Activated T-cell treated with anti-CD3 and anti-CD28 coated beads, Interleukin-2, amount 50 U/mL, for 4 hours (primary cell): ENCODE data around the gene RAB4A. TPM values are rescaled to one million over a fixed set of nuclear protein-coding genes. Genes with fewer than 3 reads are reported as not detected.
A peak's percentile ranks its signal among the peaks of the same experiment; 100 is the strongest.

Experiments
- ATAC-seq, 2 donors: fragments of 200-7000 bp; cut with Tn5 transposase; one replicate each; pipeline ENCODE4 v1.10.0; 2021
- DNase-seq: peaks from one replicate; pipeline ENCODE4 v3.0.0-alpha.2; 2020
- H3K27me3 Mint-ChIP-seq: one replicate; pipeline ENCODE4 v1.8.0; 2021; ENCODE audit warnings: low read depth, mixed read lengths
- H3K36me3 Mint-ChIP-seq: one replicate; pipeline ENCODE4 v1.8.0; 2022; ENCODE audit warnings: mixed read lengths; ENCODE audit not compliant: insufficient read depth
- H3K4me1 Mint-ChIP-seq: one replicate; pipeline ENCODE4 v1.8.0; 2021; ENCODE audit warnings: low read depth, mixed read lengths
- H3K4me3 Mint-ChIP-seq: one replicate; pipeline ENCODE4 v1.8.0; 2021; ENCODE audit warnings: mild to moderate bottlenecking, moderate library complexity, mixed read lengths
- H3K9me3 Mint-ChIP-seq: one replicate; pipeline ENCODE4 v1.8.0; 2021; ENCODE audit warnings: mixed read lengths
- total RNA-seq, 3 donors: library from RNA; stranded (reverse); gene quantifications; one replicate each; pipeline ENCODE4 v1.2.1, GENCODE V29; 2021

The RAB4A gene
- total RNA-seq, 3 donors from 2014 or later, result 24.0 to 30.3 (median 25.6) TPM

DNA sequence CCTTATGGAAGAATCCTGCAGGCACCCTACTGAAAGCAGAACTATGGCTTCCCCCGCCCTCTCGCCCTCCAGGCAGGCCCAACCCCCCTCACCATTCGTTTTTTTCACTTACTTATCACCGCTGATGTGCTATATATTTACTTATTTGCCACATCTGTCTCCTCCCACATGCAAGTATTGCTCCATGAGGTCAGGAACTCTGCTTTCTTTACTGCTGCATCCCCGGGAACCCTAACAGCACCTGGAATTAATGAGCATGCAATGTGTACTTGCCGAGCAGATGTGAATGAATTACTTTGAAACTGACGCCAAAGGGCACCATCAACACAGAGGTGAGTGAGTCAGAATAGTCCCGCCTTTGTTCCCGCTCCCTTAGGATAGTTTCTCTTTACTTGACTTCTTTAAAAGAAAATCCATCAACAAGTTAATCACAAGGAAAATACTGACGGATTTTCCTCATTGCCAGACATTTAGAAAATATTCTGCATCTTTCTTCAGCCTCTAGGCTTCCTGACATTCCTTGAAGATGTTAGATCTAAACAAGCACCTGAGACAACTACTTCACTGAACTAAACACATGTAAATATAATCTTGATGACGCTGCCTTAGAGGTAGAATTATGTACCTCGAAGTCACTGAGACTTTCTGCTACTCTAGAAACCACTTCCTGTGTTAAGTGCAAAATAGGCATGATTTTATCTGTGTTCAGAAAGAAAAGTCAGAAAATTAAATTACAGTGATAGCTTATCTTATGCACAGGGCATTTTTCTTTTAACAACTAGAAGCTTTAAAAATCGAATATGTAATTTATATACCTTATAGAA lies 17.5 kb upstream of the RAB4A start:
- Mint-ChIP-seq H3K36me3 (no peaks in the 10 kb centered on the region), H3K4me3 (peak overlapping the region; percentile 66), H3K27me3 (no peaks in the 10 kb centered on the region), H3K4me1 (peaks cover 67% of the 10 kb centered on the region), H3K9me3 (no peaks in the 10 kb centered on the region)
- ATAC-seq (peak; percentile 75 to 80), DNase-seq (no peak)

DNA sequence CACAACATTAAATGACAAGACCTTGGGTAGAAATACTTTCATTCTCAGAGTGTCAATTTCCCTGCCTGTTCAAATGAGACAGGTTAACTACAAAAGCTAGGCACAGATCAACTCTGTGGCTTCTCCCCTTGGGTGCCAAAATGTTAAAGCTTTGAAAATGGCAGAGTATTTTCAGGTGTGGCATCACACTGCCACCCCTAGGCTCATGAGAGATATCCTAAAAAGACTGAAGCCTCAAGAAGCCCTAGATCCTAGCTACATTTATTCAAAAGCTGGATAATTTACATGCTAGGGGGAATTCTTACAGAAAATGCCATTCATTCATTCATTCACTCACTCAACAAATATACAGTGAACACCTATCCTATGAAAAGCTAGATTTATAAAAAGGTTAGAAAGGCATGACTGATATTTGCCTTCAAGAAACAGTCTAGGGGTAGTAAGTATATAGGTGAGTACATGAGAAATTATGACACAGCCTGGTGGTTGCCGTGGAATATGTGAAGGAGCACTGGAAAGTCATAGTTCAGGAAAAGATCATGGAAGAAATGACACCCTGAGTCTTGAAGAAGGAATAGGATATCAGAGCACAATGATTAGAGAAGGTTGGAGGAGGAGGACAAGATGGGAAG lies 15.9 kb upstream of the RAB4A start:
- Mint-ChIP-seq H3K9me3 (no peaks in the 10 kb centered on the region), H3K27me3 (no peaks in the 10 kb centered on the region), H3K4me3 (peak overlapping the region; percentile 40), H3K4me1 (peaks cover 59% of the 10 kb centered on the region), H3K36me3 (no peaks in the 10 kb centered on the region)
- DNase-seq (no peak), ATAC-seq (no peak)

DNA sequence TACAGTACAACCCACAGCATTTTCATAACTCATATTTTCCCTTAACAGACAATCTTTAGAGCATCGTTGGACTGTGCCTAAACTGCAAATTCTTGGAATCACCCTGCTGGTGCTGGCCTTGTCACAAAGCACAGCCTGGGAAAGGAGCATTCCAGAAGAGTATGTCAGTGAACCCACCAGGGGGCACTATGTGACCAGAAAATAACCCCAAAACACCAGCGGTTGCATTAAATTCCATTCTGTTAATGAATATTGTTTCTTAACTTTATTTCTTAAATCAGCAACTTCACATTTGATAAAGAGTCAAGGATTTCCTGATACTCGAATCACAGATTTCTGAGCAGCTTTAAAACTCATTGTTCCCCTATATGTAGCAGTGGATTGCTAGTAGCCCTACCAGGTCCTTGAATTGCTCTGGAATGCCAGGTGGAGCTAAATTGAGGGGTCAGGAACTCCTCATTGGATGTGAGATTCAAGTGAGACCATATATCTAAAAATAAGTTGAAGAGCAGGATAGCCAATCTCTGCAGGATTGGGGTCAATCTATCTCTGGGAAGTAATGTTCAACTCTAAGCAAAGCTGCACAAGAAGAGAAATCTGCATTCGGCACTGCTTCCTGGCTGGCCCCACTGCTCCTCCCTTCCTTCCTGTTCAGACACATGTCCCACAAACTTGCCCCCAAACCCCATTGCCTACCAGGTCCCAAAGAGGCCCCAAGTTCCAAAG lies 12.7 kb upstream of the RAB4A start:
- peaks cover 33% of the 10 kb centered on the region for H3K4me1 Mint-ChIP-seq

DNA sequence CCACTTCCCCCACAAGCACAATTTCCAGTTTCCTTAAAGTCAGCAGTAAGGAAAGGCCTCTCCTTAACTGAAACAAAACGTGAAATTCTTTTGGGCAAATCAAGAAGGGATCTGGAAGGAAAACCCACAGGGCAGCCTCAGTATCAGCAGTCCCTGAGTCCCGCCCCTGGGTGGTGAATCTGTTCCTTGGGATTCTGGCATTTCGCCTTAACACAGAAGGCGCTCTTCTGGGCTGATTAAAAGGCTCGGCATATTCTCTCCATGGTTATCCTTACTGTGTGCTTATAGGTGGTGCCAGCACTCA lies 12.2 kb upstream of the RAB4A start:
- ATAC-seq (no peak), DNase-seq (no peak)
- Mint-ChIP-seq H3K9me3 (no peaks in the 10 kb centered on the region), H3K4me3 (no peak overlapping the region), H3K36me3 (no peaks in the 10 kb centered on the region), H3K27me3 (no peaks in the 10 kb centered on the region), H3K4me1 (peaks cover 28% of the 10 kb centered on the region)

More for the DNA sequence above, 12.7 kb upstream of the RAB4A start:
- DNase-seq (peak; percentile 62), ATAC-seq (peak in 1 of 2 donors; percentile 56)
- Mint-ChIP-seq H3K27me3 (no peaks in the 10 kb centered on the region), H3K36me3 (no peaks in the 10 kb centered on the region), H3K9me3 (no peaks in the 10 kb centered on the region), H3K4me3 (no peak overlapping the region)

DNA sequence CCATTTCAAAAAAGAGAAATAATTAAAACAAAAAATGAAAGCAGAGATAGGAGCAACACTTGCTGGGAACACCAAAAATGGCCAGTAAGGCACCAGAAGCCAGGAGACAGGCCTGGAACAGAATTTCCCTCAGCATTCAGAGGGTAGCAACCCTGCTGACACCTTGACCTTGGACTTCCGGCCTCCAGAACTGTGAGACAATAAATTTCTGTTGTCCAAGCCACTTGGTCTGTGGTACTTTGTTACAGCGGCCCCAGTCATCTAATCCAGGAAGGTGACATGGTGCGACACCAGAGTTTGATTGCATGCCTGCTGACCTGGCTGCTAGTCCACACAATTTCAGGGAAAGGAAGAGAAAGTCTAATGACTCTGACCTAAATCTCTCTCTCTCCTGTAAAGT lies 10.6 kb upstream of the RAB4A start:
- Mint-ChIP-seq H3K36me3 (no peaks in the 10 kb centered on the region), H3K4me1 (peaks cover 19% of the 10 kb centered on the region), H3K9me3 (no peaks in the 10 kb centered on the region), H3K27me3 (no peaks in the 10 kb centered on the region), H3K4me3 (no peak overlapping the region)
- no peak for DNase-seq
- ATAC-seq, result no peak

DNA sequence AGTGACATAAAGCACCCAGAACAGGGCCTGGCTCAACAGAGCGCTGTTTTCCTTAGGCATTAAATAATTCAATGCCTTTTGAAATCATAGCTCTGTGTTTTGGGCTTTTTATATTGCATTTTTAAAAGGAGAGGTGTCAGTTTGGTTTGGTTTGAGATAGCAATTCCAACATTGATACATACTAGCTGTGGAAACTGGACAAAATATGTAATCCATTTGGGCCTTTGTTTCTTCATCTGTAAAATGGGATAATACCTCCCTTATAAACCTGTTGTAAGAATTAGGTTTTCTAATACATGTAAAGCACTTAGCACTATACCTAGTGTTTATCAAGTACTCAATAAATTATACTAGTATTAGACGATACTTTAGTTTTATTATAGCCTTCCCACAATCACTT lies 8.7 kb upstream of the RAB4A start:
- Mint-ChIP-seq H3K4me1 (peaks cover 16% of the 10 kb centered on the region), H3K36me3 (no peaks in the 10 kb centered on the region), H3K4me3 (no peak overlapping the region), H3K9me3 (no peaks in the 10 kb centered on the region), H3K27me3 (no peaks in the 10 kb centered on the region)
- DNase-seq, result no peak
- ATAC-seq, result no peak

DNA sequence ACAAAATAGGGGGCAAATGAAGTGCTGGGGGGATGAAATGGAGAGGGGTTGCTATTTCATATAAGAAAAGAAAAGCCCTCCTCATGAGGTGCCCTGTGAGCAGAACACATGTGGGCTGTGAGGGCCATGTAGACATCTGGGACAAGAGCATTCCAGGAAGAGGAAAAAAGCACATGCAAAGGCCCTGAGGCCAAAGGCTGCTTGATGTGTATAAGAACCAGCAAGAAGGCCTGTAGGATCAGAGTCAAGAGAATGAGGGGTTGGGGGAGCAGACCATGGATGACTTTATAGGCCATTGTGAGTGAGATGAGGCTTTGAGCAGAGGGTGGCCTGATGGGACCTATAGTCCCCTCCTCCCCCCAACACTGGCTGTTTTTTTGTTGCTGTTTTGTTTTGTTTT lies 7.7 kb upstream of the RAB4A start:
- H3K9me3 Mint-ChIP-seq, result no peaks in the 10 kb centered on the region
- H3K36me3 Mint-ChIP-seq, result no peaks in the 10 kb centered on the region
- no peaks in the 10 kb centered on the region for H3K27me3 Mint-ChIP-seq
- H3K4me1 Mint-ChIP-seq, result peaks cover 10% of the 10 kb centered on the region
- ATAC-seq (no peak), DNase-seq (no peak)
- no peak overlapping the region for H3K4me3 Mint-ChIP-seq

DNA sequence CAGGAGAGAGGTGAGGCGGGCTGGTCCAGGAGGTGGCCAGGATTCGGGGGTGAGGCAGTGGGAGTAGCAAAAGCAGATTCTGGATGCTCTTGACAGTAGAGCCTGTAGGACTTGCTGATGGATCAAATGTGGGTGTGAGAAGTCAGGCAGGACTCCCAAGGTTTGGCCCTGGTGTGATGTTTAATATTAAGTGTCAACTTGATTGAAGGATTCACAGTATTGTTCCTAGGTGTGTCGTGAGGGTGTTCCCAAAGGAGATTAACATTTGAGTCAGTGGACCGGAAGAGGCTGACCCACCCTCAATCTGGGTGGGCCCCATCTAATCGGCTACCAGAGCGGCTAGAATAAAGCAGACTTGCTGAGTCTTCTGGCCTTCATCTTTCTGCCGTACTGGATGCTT lies 6.8 kb upstream of the RAB4A start:
- H3K4me1 Mint-ChIP-seq, result peaks cover 2% of the 10 kb centered on the region
- no peak for ATAC-seq
- DNase-seq, result no peak
- no peaks in the 10 kb centered on the region for H3K9me3 Mint-ChIP-seq
- H3K4me3 Mint-ChIP-seq, result no peak overlapping the region
- H3K27me3 Mint-ChIP-seq, result no peaks in the 10 kb centered on the region
- H3K36me3 Mint-ChIP-seq, result no peaks in the 10 kb centered on the region

DNA sequence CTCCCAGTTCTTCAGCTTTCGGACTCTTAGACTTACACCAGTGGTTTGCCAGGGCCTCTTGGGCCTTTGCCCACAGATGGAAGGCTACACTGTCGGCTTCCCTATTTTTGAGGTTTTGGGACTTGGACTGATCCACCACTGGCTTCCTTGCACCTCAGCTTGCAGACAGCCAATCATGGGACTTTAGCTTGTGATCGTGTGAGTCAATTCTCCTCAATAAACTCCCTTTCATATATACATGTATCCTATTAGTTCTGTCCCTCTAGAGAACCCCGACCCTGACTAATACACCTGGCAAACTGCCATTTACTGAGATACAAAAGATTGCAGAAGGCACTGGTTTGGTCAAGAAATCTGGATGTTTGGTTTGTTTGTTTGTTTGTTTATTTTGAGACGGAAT lies 6.4 kb upstream of the RAB4A start:
- no peak for DNase-seq
- no peak for ATAC-seq
- H3K4me1 Mint-ChIP-seq, result peaks cover 2% of the 10 kb centered on the region
- H3K27me3 Mint-ChIP-seq, result no peaks in the 10 kb centered on the region
- no peaks in the 10 kb centered on the region for H3K36me3 Mint-ChIP-seq
- no peak overlapping the region for H3K4me3 Mint-ChIP-seq
- no peaks in the 10 kb centered on the region for H3K9me3 Mint-ChIP-seq

DNA sequence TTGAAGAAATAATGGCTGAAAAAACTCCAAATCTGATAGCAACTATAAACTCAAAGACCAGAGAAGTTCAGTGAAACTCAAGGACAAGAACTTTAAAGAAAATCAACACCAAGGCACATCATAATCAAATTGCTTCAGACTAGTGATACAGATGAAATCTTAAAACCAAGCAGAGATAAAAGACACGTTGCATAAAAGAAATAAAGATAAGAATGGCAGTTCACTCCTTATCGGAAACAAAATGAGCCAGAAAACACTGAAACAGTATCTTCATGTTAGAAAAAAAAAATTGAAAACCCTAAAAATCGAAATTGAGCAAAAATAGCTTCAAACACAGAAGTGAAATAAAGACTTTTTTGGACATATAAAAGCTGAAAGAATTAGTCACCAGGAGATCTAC lies 4.6 kb upstream of the RAB4A start:
- Mint-ChIP-seq H3K36me3 (no peaks in the 10 kb centered on the region), H3K4me3 (no peak overlapping the region), H3K27me3 (no peaks in the 10 kb centered on the region), H3K9me3 (no peaks in the 10 kb centered on the region), H3K4me1 (peaks cover 2% of the 10 kb centered on the region)
- DNase-seq, result no peak
- ATAC-seq, result no peak

DNA sequence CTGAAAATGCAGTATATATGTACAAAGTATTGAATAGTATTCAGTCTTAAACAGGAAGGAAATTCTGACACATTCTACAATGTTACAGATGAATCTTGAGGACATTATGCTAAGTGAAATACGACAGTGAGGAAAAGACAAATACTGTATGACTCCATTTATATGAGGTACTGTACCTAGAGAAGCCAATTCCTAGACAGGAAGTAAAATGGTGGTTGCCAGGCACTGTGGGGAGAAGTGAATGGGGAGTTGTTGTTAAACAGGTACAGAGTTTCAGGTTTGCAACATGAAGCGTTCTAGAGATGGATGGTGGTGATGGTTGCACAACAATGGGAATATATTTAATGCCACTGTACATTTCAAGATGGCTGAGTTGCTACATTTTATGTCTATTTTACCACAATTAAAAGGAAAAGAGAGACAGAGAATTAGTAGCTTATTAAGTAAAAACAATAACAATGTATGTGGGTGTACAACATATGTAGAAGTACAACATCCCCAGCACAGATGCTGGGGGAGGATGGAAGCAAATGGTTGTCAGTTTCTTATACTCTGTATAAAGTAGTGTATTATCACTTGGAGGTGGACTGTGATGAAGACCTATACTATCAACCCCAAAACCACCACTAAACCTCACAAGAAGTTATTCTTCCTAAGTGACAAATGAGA lies 3.9 kb upstream of the RAB4A start:
- H3K9me3 Mint-ChIP-seq, result no peaks in the 10 kb centered on the region
- H3K27me3 Mint-ChIP-seq, result no peaks in the 10 kb centered on the region
- no peak overlapping the region for H3K4me3 Mint-ChIP-seq
- H3K4me1 Mint-ChIP-seq, result peaks cover 7% of the 10 kb centered on the region
- H3K36me3 Mint-ChIP-seq, result no peaks in the 10 kb centered on the region
- ATAC-seq (no peak), DNase-seq (no peak)

DNA sequence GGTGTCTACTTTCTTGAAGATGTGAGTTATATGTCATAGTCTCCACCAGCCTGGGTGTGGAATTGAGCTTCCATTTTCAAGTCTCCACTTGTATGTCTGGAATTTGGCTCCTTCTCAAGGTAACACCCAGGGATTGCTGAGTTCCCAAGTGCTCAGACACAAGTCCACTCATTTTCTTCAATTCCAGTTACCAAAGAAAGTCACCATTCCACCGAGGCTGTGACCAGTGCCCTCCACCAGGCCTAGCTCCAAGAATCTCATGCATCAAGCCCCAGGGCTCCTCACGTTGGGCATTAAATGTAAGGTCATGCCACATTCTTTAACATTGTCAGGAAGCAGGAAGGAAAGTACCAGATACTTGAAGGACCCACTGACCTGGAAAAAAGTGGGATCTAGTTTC lies 2.4 kb upstream of the RAB4A start:
- DNase-seq, result no peak
- Mint-ChIP-seq H3K9me3 (no peaks in the 10 kb centered on the region), H3K36me3 (no peaks in the 10 kb centered on the region), H3K4me1 (peaks cover 21% of the 10 kb centered on the region), H3K27me3 (no peaks in the 10 kb centered on the region), H3K4me3 (no peak overlapping the region)
- ATAC-seq, result no peak

DNA sequence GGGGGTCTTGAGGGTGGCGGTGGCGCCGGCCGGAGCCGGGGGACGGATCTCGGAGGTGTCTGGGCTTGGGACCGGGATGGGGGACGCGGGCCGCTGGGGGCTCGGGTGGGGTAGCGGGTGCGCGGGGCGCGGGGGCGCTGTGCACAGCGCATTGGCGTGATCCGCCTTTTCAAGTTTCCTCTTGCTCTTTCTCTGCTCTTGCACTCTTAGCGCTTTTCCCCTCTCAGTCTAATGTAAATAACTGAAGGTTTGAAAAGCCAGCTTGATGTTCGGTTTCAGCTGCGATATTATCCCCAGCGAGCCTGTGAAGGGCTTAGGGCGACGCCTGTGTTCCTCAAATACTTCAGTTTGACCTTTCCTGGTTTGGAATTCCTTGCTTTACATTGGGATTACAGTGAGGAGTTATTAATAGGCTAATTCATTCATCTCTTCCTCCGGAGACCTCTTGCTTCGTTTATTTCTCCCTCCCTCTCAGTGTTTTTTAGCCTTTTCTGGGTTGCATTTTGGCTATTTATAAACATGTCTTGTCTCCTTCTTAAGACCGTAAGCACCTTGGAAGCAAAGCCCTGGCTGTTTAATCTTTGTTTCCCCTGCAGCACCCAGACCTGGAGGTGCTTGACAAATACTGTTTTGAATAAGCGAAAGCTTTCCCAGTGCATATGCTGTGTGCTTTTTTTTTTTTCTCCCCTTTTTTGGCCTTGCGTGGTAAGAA lies 693 bp downstream of the RAB4A start:
- H3K36me3 Mint-ChIP-seq, result no peaks in the 10 kb centered on the region
- H3K4me3 Mint-ChIP-seq, result peak overlapping the region; percentile 89
- DNase-seq (peak; percentile 44), ATAC-seq (peak; percentile 77 to 78)
- peaks cover 36% of the 10 kb centered on the region for H3K4me1 Mint-ChIP-seq
- H3K27me3 Mint-ChIP-seq, result no peaks in the 10 kb centered on the region
- no peaks in the 10 kb centered on the region for H3K9me3 Mint-ChIP-seq
